BLaER1 (cell line): Measurements from ENCODE around the gene SLC6A12.
"Not testable (repeated sequence)": the region's sequence is repeated elsewhere in the genome, so short reads cannot be mapped to it uniquely, and the experiment has no call there.

Source experiments
- H3K27ac ChIP-seq: shearing (Covaris generic); formaldehyde crosslinking; 2 replicates; pipeline ENCODE4 v1.8.1; 2022
- H3K27me3 ChIP-seq: shearing (Covaris generic); formaldehyde crosslinking; 2 replicates; pipeline ENCODE4 v1.8.1; 2022
- H3K36me3 ChIP-seq: shearing (Covaris generic); formaldehyde crosslinking; 2 replicates; pipeline ENCODE4 v1.8.1; 2022
- H3K4me1 ChIP-seq: shearing (Covaris generic); formaldehyde crosslinking; 2 replicates; pipeline ENCODE4 v1.8.1; 2022
- H3K4me2 ChIP-seq: shearing (Covaris generic); formaldehyde crosslinking; 2 replicates; pipeline ENCODE4 v1.8.1; 2022
- H3K4me3 ChIP-seq: shearing (Covaris generic); formaldehyde crosslinking; 2 replicates; pipeline ENCODE4 v1.8.1; 2022
- H3K9ac ChIP-seq: shearing (Covaris generic); formaldehyde crosslinking; 2 replicates; pipeline ENCODE4 v1.8.1; 2022
- H3K9me3 ChIP-seq: shearing (Covaris generic); formaldehyde crosslinking; 2 replicates; pipeline ENCODE4 v1.8.1; 2022
- H4K20me1 ChIP-seq: shearing (Covaris generic); formaldehyde crosslinking; 2 replicates; pipeline ENCODE4 v1.8.1; 2022
- Cebpa-rat ChIP-seq: shearing (Covaris generic); IDR thresholded peaks from 2 replicates; pipeline ENCODE4 v1.8.1; 2022

SLC6A12 gene

GRCh38 chr12:252636-253035 is 38.7 kb upstream of the SLC6A12 start:
- H3K27me3 ChIP-seq = no peaks in the 10 kb centered on the region
- no peaks in the 10 kb centered on the region for H4K20me1 ChIP-seq
- H3K9ac ChIP-seq = no peak overlapping the region
- no peaks in the 10 kb centered on the region for H3K36me3 ChIP-seq
- peaks cover 5% of the 10 kb centered on the region for H3K9me3 ChIP-seq
- H3K27ac ChIP-seq = no peak overlapping the region
- TF ChIP-seq Cebpa-rat = no peak
- H3K4me1 ChIP-seq = peaks cover 14% of the 10 kb centered on the region
- no peak overlapping the region for H3K4me3 ChIP-seq
- H3K4me2 ChIP-seq = no peak overlapping the region

GRCh38 chr12:247271-247670 is 33.3 kb upstream of the SLC6A12 start:
- no peak overlapping the region for H3K27ac ChIP-seq
- peaks cover 10% of the 10 kb centered on the region for H3K4me1 ChIP-seq
- no peak overlapping the region for H3K4me2 ChIP-seq
- H3K4me3 ChIP-seq = no peak overlapping the region
- no peaks in the 10 kb centered on the region for H3K36me3 ChIP-seq
- no peak overlapping the region for H3K9ac ChIP-seq
- TF ChIP-seq Cebpa-rat = no peak
- H3K27me3 ChIP-seq = no peaks in the 10 kb centered on the region
- peaks cover 15% of the 10 kb centered on the region for H3K9me3 ChIP-seq
- H4K20me1 ChIP-seq = no peaks in the 10 kb centered on the region

GRCh38 chr12:243381-243780 is 29.4 kb upstream of the SLC6A12 start:
- no peaks in the 10 kb centered on the region for H3K36me3 ChIP-seq
- H3K4me2 ChIP-seq = no peak overlapping the region
- no peak overlapping the region for H3K9ac ChIP-seq
- H3K9me3 ChIP-seq = peaks cover 15% of the 10 kb centered on the region
- H4K20me1 ChIP-seq = no peaks in the 10 kb centered on the region
- TF ChIP-seq Cebpa-rat = no peak
- H3K27me3 ChIP-seq = no peaks in the 10 kb centered on the region
- no peak overlapping the region for H3K4me3 ChIP-seq
- H3K4me1 ChIP-seq = no peaks in the 10 kb centered on the region
- no peak overlapping the region for H3K27ac ChIP-seq

GRCh38 chr12:242496-242895 is 28.5 kb upstream of the SLC6A12 start:
- Histone ChIP-seq H3K27ac (no peak overlapping the region), H3K4me1 (no peaks in the 10 kb centered on the region), H3K9ac (no peak overlapping the region), H3K27me3 (no peaks in the 10 kb centered on the region), H3K4me2 (no peak overlapping the region), H3K36me3 (no peaks in the 10 kb centered on the region), H3K4me3 (no peak overlapping the region), H3K9me3 (peaks cover 15% of the 10 kb centered on the region), H4K20me1 (no peaks in the 10 kb centered on the region)
- no peak for TF ChIP-seq Cebpa-rat

- Histone ChIP-seq H4K20me1 (no peaks in the 10 kb centered on the region), H3K4me1 (no peaks in the 10 kb centered on the region), H3K9me3 (peaks cover 21% of the 10 kb centered on the region), H3K4me2 (no peak overlapping the region), H3K36me3 (no peaks in the 10 kb centered on the region), H3K27ac (no peak overlapping the region), H3K27me3 (no peaks in the 10 kb centered on the region), H3K4me3 (no peak overlapping the region), H3K9ac (no peak overlapping the region)
- no peak for TF ChIP-seq Cebpa-rat
These were observed 27.3 kb upstream of the SLC6A12 start for GRCh38 chr12:241266-241665.

DNA sequence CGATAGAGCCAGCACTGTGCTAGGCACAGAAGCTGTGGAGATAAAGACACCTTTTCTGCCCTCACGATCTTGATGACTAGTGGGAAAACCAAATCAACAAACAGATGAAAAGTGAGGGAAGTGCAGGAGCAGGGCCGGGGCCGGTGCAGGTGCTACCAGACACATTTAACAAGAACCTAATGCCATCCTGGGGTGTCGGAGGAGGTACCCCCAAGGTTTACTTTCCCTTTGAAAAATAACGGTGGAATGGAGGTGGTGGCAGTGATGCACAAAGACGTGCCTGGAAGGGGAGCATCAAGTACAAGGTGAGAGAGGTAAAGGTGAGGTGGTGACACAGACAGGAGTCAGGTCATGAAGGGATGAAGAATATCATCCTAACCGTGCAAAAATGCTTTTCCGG is 26.6 kb upstream of the SLC6A12 start:
- no peaks in the 10 kb centered on the region for H3K36me3 ChIP-seq
- no peaks in the 10 kb centered on the region for H3K4me1 ChIP-seq
- H3K9me3 ChIP-seq = peaks cover 24% of the 10 kb centered on the region
- no peaks in the 10 kb centered on the region for H3K27me3 ChIP-seq
- no peak overlapping the region for H3K4me2 ChIP-seq
- TF ChIP-seq Cebpa-rat = no peak
- no peak overlapping the region for H3K27ac ChIP-seq
- no peak overlapping the region for H3K4me3 ChIP-seq
- no peaks in the 10 kb centered on the region for H4K20me1 ChIP-seq
- no peak overlapping the region for H3K9ac ChIP-seq

DNA sequence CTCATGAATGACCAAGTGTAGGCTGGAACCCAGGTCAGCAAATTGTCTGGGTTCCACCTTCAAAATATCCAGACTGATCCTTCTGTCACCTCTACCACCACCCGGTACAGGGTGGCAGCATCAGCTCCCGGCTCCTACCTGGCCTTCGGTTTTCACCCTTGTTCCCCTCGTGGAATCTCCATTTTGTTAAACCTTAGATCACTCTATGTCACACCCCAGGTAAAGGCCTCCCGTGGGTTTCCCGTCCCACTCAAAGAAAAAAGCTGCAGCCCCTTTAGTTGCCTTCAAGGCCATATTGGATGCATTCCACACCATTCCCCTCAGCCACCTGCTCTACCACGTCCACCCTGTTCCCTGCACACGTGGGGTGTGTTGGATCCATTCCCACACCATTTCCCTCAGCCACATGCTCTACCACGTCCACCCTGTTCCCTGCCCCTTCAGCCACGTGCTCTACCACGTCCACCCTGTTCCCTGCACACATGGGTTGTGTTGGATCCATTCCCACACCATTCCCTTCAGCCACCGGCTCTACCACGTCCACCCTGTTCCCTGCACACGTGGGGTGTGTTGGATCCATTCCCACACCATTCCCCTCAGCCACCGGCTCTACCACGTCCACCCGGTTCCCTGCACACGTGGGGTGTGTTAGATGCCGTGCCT is 24.9 kb upstream of the SLC6A12 start:
- H3K9ac ChIP-seq = no peak overlapping the region
- H3K4me1 ChIP-seq = peaks cover 5% of the 10 kb centered on the region
- no peak for TF ChIP-seq Cebpa-rat
- H3K27me3 ChIP-seq = no peaks in the 10 kb centered on the region
- no peaks in the 10 kb centered on the region for H3K36me3 ChIP-seq
- no peaks in the 10 kb centered on the region for H4K20me1 ChIP-seq
- H3K4me3 ChIP-seq = no peak overlapping the region
- no peak overlapping the region for H3K4me2 ChIP-seq
- no peak overlapping the region for H3K27ac ChIP-seq
- peaks cover 34% of the 10 kb centered on the region for H3K9me3 ChIP-seq

GRCh38 chr12:238116-238515 is 24.2 kb upstream of the SLC6A12 start:
- H4K20me1 ChIP-seq = no peaks in the 10 kb centered on the region

GRCh38 chr12:237026-237815 is 23.3 kb upstream of the SLC6A12 start:
- Histone ChIP-seq H3K4me3 (no peak overlapping the region), H3K36me3 (no peaks in the 10 kb centered on the region), H3K27me3 (no peaks in the 10 kb centered on the region), H4K20me1 (no peaks in the 10 kb centered on the region), H3K4me2 (no peak overlapping the region), H3K27ac (no peak overlapping the region), H3K9ac (no peak overlapping the region), H3K4me1 (peaks cover 21% of the 10 kb centered on the region), H3K9me3 (peaks cover 34% of the 10 kb centered on the region)
- no peak for TF ChIP-seq Cebpa-rat

More at GRCh38 chr12:238116-238515, 24.2 kb upstream of the SLC6A12 start:
- peaks cover 34% of the 10 kb centered on the region for H3K9me3 ChIP-seq
- H3K4me3 ChIP-seq = no peak overlapping the region
- H3K27me3 ChIP-seq = no peaks in the 10 kb centered on the region
- no peak overlapping the region for H3K27ac ChIP-seq
- no peak overlapping the region for H3K4me2 ChIP-seq
- H3K36me3 ChIP-seq = no peaks in the 10 kb centered on the region
- peaks cover 12% of the 10 kb centered on the region for H3K4me1 ChIP-seq
- H3K9ac ChIP-seq = no peak overlapping the region
- TF ChIP-seq Cebpa-rat = no peak

GRCh38 chr12:236445-236844 is 22.5 kb upstream of the SLC6A12 start:
- peaks cover 21% of the 10 kb centered on the region for H3K4me1 ChIP-seq
- no peaks in the 10 kb centered on the region for H4K20me1 ChIP-seq
- H3K36me3 ChIP-seq = no peaks in the 10 kb centered on the region
- TF ChIP-seq Cebpa-rat = no peak
- H3K9ac ChIP-seq = no peak overlapping the region
- no peak overlapping the region for H3K4me3 ChIP-seq
- H3K4me2 ChIP-seq = no peak overlapping the region
- H3K9me3 ChIP-seq = peaks cover 34% of the 10 kb centered on the region
- H3K27me3 ChIP-seq = no peaks in the 10 kb centered on the region
- H3K27ac ChIP-seq = no peak overlapping the region

DNA sequence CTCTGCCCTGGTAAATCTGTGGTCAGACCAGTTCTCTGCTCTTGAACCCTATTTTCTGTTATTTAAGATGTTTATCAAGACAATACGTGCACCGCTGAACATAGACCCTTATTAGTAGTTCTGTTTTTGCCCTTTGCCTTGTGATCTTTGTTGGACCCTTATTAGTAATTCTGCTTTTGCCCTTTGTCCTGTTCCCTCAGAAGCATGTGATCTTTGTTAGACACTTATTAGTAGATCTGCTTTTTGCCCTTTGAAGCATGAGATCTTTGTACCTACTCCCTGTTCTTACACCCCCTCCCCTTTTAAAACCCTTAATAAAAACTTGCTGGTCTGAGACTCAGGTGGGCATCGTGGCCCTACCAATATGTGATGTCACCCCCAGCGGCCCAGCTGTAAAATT is 22.0 kb upstream of the SLC6A12 start:
- H3K36me3 ChIP-seq, H3K27me3 ChIP-seq, H3K4me3 ChIP-seq, H4K20me1 ChIP-seq, H3K4me2 ChIP-seq, H3K27ac ChIP-seq, H3K9ac ChIP-seq: not testable (repeated sequence)
- H3K9me3 ChIP-seq = peaks cover 34% of the 10 kb centered on the region
- peaks cover 21% of the 10 kb centered on the region for H3K4me1 ChIP-seq
